Endodermal cell (in vitro differentiated cells): ENCODE measurements around the gene NTSR1. TPM values are rescaled to one million over a fixed set of nuclear protein-coding genes. Genes with fewer than 3 reads are reported as not detected.

ENCODE experiments used
- DNase-seq: peaks from one replicate; pipeline ENCODE4 v3.0.0-alpha.2; 2017
- H3K27ac ChIP-seq: 2 replicates; pipeline ENCODE4 v1.5.1; 2013; ENCODE audit warnings: mild to moderate bottlenecking, low read depth, low read length, moderate library complexity
- H3K27me3 ChIP-seq: 2 replicates; pipeline ENCODE4 v1.6.1; 2013; ENCODE audit warnings: mild to moderate bottlenecking, low read length, moderate library complexity; ENCODE audit not compliant: insufficient read depth, control insufficient read depth, poor library complexity, severe bottlenecking
- H3K36me3 ChIP-seq: 2 replicates; pipeline ENCODE4 v1.7.0; 2013; ENCODE audit warnings: mild to moderate bottlenecking, low read length, moderate library complexity; ENCODE audit not compliant: control insufficient read depth, insufficient read depth
- H3K4me1 ChIP-seq: one replicate; pipeline ENCODE4 v1.7.0; 2013; ENCODE audit warnings: low read length; ENCODE audit not compliant: control insufficient read depth, insufficient read depth
- H3K4me3 ChIP-seq: 2 replicates; pipeline ENCODE4 v1.5.1; 2013; ENCODE audit warnings: mild to moderate bottlenecking, low read length, moderate library complexity
- H3K9ac ChIP-seq: 2 replicates; pipeline ENCODE4 v1.6.1; 2013; ENCODE audit warnings: mild to moderate bottlenecking, low read length, moderate library complexity; ENCODE audit not compliant: poor library complexity, severe bottlenecking; ENCODE audit errors: extremely low read depth
- H3K9me3 ChIP-seq: 2 replicates; pipeline ENCODE4 v1.6.1; 2013; ENCODE audit warnings: mild to moderate bottlenecking, low read length, moderate library complexity; ENCODE audit not compliant: control insufficient read depth
- H3K27ac Mint-ChIP-seq: 2 replicates; pipeline ENCODE4 v1.8.0; 2020; ENCODE audit warnings: mixed read lengths
- H3K27me3 Mint-ChIP-seq: 2 replicates; pipeline ENCODE4 v1.8.0; 2021; ENCODE audit warnings: mild to moderate bottlenecking, mixed read lengths; ENCODE audit not compliant: insufficient read depth
- H3K36me3 Mint-ChIP-seq: 2 replicates; pipeline ENCODE4 v1.8.0; 2020; ENCODE audit warnings: low read depth, mixed read lengths
- H3K4me1 Mint-ChIP-seq: 2 replicates; pipeline ENCODE4 v1.8.0; 2020; ENCODE audit warnings: mixed read lengths
- H3K4me3 Mint-ChIP-seq: 2 replicates; pipeline ENCODE4 v1.8.0; 2020; ENCODE audit warnings: mild to moderate bottlenecking, moderate library complexity, mixed read lengths
- H3K9me3 Mint-ChIP-seq: 2 replicates; pipeline ENCODE4 v1.8.0; 2020; ENCODE audit warnings: mild to moderate bottlenecking, mixed read lengths
- WGBS, 2 experiments: methylation state at CpG; one replicate each; pipeline versions ENCODE4 v1.1.5 to v1.1.7; 2013; ENCODE audit warnings: missing lambda C conversion rate in 2 of 2, mixed read lengths in 1 of 2; ENCODE audit not compliant: insufficient coverage in 1 of 2, insufficient read length in 1 of 2; 5-methylcytosine and 5-hydroxymethylcytosine counted together
- total RNA-seq, 2 donors: library from RNA; stranded (reverse); fragmentation: NEBNext Ultra II Directional in 1 of 2; extraction: Animal tissue kit (Norgen Biotek cat#: 25700) in 1 of 2; gene quantifications; 2 replicates in 1 of 2; 3 replicates in 1 of 2; pipeline ENCODE4 v1.2.1, GENCODE V29; 2021
- TF ChIP-seq, protein P1 (sequence below): fragments of 200-600 bp; sonication (generic); conservative IDR thresholded peaks from 2 replicates; pipeline ENCODE4 v1.5.0; 2021; ENCODE audit warnings: antibody characterized with exemption, mild to moderate bottlenecking

NTSR1 gene
- total RNA-seq, 2 donors from 2014 or later = 0.11 to 0.62 TPM

DNA sequence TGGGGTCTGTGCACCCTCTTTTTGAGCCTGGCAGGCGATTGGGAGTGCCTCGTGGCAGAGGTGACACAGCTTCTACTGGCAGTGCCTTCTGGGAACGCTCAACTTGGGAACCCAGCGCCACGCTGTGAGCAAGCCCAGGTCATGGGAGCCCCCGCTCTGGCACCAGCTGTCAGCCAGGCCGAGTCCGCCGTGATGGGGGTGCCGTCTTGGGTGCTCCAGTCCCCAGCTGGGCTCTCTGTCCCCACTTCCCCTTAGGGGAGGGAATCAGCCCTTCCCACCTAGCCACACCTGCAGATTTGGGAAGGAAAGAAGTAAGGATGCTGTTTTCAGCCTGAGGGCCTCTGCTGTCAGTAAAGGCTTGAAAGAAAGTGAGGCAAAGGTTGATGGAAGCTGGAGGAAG, 31.0 kb upstream of the NTSR1 start:
- H3K9me3 ChIP-seq = peaks cover 8% of the 10 kb centered on the region
- no peak overlapping the region for H3K4me3 Mint-ChIP-seq

DNA sequence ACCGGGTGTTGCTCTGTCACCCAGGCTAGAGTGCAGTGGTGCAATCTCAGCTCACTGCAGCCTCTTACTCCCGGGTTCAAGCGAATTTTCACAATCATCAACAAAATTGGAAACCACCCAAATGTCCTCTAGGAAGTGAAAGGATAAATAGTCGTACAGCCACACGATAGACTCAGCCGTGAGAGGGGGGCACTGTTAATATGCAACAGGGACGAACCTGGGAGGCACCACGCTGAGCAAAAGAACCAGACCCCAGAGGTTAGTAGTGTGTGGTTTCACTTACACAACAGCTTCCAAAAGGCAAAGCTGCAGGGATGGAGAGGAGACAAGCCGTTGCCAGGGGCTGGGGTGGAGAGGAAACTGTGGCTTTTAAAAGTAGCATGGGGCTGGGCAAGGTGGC, 30.1 kb upstream of the NTSR1 start:
- Histone ChIP-seq H3K4me3 (no peak overlapping the region), H3K4me1 (no peaks in the 10 kb centered on the region), H3K27me3 (no peaks in the 10 kb centered on the region), H3K9ac (no peak overlapping the region), H3K9me3 (peaks cover 8% of the 10 kb centered on the region), H3K27ac (no peak overlapping the region), H3K36me3 (no peaks in the 10 kb centered on the region)
- H3K9me3 Mint-ChIP-seq = peaks cover 10% of the 10 kb centered on the region
- H3K4me3 Mint-ChIP-seq = no peak overlapping the region
- no peaks in the 10 kb centered on the region for H3K27me3 Mint-ChIP-seq
- TF ChIP-seq, protein P1, sequence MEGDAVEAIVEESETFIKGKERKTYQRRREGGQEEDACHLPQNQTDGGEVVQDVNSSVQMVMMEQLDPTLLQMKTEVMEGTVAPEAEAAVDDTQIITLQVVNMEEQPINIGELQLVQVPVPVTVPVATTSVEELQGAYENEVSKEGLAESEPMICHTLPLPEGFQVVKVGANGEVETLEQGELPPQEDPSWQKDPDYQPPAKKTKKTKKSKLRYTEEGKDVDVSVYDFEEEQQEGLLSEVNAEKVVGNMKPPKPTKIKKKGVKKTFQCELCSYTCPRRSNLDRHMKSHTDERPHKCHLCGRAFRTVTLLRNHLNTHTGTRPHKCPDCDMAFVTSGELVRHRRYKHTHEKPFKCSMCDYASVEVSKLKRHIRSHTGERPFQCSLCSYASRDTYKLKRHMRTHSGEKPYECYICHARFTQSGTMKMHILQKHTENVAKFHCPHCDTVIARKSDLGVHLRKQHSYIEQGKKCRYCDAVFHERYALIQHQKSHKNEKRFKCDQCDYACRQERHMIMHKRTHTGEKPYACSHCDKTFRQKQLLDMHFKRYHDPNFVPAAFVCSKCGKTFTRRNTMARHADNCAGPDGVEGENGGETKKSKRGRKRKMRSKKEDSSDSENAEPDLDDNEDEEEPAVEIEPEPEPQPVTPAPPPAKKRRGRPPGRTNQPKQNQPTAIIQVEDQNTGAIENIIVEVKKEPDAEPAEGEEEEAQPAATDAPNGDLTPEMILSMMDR = no peak
- no peak for DNase-seq
- H3K4me1 Mint-ChIP-seq = no peaks in the 10 kb centered on the region
- no peaks in the 10 kb centered on the region for H3K36me3 Mint-ChIP-seq
- WGBS, 2 experiments = 81 to 91% methylated on average over 7 to 9 of the region's 9 CpGs
- no peak overlapping the region for H3K27ac Mint-ChIP-seq

More for the DNA sequence above, 31.0 kb upstream of the NTSR1 start:
- Histone ChIP-seq H3K4me3 (no peak overlapping the region), H3K4me1 (no peaks in the 10 kb centered on the region), H3K27ac (no peak overlapping the region), H3K9ac (no peak overlapping the region), H3K27me3 (no peaks in the 10 kb centered on the region), H3K36me3 (no peaks in the 10 kb centered on the region)
- no peak overlapping the region for H3K27ac Mint-ChIP-seq
- no peaks in the 10 kb centered on the region for H3K4me1 Mint-ChIP-seq
- no peak for DNase-seq
- TF ChIP-seq, protein P1 = no peak
- peaks cover 10% of the 10 kb centered on the region for H3K9me3 Mint-ChIP-seq
- no peaks in the 10 kb centered on the region for H3K36me3 Mint-ChIP-seq
- 89 to 92% methylated on average over 2 to 10 of the region's 10 CpGs for WGBS, 2 experiments
- no peaks in the 10 kb centered on the region for H3K27me3 Mint-ChIP-seq

DNA sequence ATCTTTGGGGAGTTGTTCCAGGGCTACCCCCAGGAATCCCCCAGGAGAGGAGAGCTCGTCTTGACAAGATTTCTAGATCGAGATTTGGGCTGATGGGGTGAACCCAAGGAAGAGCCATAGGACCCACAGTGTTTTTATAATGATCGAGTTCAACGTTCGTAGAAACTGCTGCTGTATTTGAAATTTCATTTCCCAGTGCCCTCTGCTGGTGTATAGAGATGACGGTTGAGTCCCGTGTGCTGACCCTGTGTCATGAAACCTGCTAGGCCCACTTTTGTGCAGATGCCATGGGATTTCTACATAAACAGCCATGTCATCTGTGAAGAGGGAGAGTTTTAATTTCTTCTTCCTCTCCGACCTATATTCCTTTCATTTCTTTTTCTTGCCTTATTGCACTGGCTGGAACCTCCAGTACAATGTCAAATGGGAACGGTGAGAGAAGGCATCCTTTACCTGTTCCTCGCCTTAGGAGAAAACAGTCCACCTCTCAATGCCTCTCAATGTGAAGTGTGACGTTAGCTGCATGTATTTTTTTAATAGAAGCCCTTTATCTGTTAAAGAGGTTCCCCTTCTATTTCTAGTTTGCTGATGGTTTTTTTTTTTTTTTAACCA, 28.6 kb upstream of the NTSR1 start:
- H3K4me3 ChIP-seq = no peak overlapping the region
- H3K27ac ChIP-seq = no peak overlapping the region
- Mint-ChIP-seq H3K36me3 (no peaks in the 10 kb centered on the region), H3K27ac (no peak overlapping the region), H3K9me3 (peaks cover 10% of the 10 kb centered on the region), H3K4me1 (no peaks in the 10 kb centered on the region), H3K27me3 (no peaks in the 10 kb centered on the region), H3K4me3 (no peak overlapping the region)
- H3K9me3 ChIP-seq = peaks cover 8% of the 10 kb centered on the region
- no peaks in the 10 kb centered on the region for H3K27me3 ChIP-seq
- no peak for DNase-seq
- H3K36me3 ChIP-seq = no peaks in the 10 kb centered on the region
- WGBS, 2 experiments = 89 to 92% methylated on average over 10 to 11 of the region's 11 CpGs
- TF ChIP-seq, protein P1 = no peak
- H3K4me1 ChIP-seq = no peaks in the 10 kb centered on the region
- no peak overlapping the region for H3K9ac ChIP-seq
